NOMO-1 (cell line): ENCODE measurements around the gene TMEM63A.
"Not testable (repeated sequence)": the region's sequence is repeated elsewhere in the genome, so short reads cannot be mapped to it uniquely, and the experiment has no call there.

Experiments used
- DNase-seq, 2 experiments: peaks; one replicate each; lab custom pipeline; 2025; ENCODE audit not compliant: unreplicated experiment in 2 of 2; lab: John Stamatoyannopoulos, UW

TMEM63A gene

DNA sequence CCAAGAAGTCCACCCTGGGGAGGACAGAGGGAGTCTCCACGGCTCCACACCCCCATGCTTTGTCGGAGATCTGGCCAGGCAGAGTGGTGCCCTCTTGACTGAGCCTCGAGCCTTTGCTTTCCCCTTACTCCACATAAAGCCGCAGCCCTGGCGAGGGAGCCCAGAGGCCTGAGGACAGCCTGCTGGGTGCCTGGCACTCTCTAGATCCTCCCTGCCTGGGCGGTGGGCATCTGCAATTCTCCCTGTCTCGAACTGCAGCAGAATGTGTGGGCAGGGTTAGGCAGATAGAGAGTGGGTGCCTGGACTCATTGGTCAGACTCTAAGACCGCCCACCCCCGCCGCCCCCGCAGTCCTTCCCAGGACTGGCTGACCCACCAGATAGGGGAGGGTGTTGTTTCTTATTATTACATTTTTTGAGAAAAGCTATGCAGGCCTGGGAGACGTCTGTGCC is 58.3 kb downstream of the TMEM63A start:
- no peak for DNase-seq

DNA sequence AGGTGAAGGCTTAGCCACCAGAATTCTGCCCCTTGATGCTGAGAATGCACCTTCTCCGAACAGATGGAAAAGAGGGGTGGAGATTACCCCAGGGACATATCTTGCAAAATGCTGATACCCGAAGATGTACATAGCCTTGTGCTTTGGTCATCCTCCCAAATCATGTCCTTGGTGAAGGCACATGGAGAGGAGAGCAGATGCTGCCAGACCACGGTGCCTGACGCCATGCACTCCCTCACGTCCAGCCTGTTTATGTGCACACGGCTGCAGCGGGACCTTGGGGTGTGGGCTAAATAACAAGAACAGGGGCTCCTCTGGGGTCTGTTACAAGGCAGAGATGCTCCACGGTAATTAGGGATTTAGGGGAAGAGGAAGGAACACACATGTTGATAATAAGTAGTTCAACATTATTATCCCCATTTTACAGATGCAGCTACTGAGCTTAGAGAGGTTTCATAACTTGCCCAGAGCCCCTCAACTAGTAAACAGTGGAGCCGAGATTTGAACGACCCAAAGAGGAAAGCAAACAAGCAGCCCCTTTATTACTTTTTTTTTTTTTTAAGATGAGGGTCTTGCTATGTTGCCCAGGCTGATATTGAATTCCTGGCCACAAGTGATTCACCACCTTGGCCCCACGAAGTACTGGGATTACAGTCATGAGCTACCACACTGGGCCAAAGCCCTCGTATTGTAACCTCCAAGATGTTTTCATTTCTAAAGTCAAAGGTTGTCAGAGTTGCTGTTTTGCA is 59.4 kb downstream of the TMEM63A start:
- DNase-seq: no peak

DNA sequence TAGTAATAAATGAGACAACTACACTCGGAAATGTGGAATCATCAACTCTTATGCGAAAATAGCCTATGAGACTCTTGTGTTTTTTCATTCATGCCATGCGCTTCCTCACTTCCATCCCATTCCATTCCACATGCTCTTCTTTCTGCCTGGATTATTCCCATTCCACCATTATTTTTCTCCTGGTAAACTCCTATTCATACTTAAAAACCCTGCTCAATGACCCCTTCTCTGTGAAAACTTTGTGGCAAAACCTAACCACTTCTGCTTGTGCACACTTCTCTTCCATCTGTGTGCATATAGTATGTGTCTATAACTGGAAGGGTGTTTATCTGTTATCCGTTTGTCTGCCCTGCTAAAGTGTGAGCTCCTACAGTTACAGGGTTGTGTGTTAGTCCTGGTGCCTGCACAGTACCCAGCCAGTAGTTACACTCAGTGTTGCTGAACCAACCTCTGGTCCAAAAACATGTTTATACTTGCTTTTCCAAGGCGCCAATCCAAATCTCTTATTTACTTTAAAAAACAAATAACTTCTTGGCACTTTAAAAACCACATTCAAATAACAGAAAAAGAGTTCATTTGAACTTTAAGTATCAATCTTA is 61.6 kb downstream of the TMEM63A start:
- DNase-seq: no peak

DNA sequence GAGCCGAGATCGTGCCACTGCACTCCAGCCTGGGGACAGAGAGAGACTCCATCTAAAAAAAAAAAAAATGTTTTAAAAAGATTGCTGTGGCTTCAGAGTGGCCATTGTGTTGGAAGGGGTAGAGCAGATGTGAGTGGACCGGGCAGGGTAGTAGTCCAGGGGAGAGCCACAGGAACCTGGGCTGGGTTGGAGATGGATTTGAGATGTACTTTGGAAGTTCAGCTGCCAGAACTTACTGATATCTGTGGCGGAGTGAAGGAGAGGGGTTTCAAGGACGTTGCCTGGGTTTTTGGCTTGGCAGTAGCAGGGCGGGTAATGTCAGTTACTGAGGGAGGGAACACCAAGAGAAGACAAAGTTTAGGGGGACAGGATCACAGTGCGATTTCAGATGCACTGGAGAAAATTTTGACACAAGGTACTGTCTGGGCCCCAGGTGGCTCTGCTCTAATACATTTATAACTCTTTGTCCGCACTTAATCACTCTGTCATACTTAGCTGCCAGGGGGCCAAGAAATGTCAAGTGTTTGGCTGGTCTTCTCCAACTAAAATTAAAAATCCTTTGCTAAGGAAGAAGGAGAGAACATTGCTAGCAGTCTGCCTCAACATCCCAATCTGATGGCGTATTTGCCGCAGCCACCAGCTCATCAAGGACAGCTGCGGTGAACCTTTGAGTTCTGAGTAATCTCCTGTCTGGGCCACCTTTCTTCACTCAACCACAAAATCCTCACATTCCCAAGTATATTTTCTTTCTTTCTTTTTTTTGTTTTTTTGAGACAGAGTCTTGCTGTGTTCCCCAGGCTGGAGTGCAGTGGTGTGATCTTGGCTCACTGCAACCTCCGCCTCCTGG is 62.6 kb downstream of the TMEM63A start:
- DNase-seq: no peak

DNA sequence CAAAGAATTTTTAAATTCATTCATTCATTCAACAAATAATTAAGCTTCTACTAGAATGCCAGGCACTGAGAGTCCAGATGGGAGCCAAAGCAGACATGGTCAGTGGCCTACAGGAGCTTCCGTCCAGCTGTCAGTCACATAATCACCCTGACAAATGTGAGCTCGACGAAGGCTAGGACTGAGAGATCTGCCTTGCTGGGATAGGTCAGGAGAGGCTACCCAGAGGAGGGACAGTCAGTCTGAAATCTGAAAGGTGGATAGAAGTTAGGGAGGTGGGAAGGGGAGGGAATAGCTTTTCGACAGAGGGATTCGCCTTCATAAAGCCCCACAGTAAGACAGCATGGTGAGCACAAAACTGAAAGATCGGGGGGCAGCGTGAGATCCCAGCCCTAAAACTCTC is 64.0 kb downstream of the TMEM63A start:
- no peak for DNase-seq

DNA sequence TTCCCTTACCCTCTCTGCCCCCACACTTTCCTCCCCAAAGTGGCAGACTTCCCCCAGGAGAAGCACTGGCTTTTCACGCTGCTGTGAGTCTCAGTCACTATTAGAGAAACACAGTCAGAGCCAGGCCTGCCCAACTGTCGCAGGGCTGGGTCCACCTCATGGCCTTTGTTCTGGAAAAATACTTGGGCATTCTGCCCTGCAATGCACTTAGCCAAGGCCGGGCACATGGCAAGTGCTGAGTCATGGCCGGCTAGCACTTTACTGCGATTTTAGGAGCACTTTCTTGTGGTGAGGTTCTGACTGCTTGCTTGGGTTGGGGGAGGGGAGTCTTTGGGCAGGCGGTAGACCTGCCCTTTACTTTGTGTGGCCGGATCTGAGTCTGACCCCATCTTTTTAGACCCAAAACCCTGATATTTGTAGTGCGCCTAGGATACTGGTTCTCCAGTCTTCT is 64.5 kb downstream of the TMEM63A start:
- peak in 1 of 2 experiments; percentile 44 for DNase-seq

DNA sequence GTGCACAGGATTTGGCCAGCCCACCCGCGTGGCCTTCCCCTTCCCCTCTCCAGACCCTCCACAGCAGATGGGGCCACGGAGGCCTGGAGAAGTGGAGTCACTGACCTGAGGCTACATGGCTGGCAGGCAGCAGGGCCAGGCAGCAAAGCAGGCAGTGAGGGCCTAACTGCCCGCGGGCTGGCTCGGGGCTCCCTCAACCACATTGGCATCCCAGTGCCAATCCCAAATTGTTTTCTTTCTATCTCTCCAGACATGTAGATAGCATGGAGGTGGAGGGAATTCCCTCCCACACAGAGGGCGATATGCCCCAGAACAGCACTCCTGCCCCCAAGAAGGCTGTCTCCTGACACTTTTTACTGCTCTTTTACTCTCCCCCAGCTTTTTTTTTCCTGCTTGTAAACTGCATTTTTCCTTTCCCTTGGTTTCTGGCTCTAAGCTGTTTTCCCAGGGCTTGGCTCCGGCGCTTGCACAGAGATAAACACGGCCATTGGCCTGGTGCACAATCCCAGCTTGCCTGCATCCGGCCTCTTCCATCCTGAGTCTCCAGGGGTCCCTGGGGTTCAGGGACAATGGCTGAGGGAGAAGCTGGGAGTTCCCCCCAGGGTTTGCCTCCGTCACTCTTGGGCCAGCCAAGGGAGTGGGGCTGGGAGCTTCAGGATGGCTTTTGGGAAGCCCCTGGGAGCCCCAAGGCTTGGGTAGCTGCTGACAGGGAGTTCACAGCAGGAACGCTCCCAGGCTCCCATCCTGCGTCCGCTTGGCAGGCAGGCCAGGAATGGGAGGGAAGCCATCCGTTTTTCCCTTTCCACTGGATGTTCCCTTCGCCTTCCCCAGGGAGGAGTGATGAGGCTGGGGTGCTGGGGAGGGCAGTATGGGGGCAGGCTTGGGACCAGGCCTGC is 65.3 kb downstream of the TMEM63A start:
- no peak for DNase-seq

DNA sequence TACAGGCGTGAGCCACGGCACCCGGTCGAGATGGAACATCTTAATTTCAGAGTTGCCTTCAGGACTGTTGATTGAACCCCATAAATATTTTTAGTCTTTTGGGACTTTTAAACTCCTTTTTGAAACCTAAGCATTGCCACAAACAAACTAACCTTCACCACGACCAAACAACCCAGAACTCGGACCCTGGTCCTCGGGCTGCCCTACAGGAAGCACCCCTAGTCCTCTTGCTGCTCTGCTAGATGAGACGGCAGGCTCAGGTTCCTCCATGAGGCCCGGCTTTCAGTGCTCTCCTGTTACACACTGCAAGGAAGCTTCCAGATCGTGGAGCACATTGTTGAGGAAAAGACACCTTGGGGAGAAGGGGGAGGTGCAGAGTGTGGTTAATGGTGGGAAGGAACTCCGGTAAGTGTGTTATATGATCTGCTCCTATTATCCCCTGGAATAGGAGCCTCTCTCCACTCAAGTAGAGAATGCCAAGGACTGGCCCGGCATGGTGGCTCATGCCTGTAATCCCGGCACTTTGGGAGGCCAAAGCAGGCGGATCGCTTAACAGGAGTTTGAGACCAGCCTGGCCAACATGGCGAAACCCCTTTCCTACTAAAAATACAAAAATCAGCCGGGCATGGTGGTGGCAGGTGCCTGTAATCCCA is 66.5 kb downstream of the TMEM63A start:
- no peak for DNase-seq

DNA sequence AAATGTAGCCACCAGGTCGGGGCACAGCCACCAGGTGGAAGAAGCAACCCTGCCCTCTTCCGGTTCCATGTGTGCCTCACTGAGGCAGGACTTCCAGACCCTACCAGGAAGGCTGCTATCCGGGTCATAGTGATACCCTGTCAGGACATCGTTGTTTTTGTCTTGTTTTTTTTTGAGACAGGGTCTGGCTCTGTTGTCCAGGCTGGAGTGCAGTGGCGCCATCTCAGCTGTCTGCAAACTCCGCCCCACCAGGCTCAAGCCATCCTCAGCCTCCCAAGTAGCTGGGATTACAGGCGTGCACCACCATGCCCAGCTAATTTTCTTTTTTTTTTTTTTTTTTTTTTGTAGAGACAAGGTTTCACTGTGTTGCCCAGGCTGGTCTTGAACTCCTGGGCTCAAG is 67.1 kb downstream of the TMEM63A start:
- not testable (repeated sequence) for DNase-seq

DNA sequence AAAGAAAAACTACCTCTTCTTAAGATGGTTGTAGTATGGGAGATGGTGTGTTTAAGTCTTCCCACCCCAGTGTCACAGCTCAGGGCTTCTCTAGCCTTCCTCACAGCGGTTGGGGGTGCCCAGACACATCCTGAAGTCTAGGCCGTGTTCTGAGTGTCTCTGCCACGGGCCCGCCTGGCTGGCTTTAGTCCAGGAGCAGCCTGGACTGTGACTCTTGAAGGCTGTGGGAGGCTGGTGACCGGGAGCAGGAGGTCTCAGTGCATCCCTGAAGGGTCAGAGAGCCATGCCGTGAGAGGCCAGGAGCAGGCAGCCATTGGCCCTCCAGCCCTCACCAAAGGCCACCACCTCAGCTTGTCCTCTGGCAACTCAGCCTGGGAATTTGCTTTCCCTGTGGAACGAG is 67.8 kb downstream of the TMEM63A start:
- no peak for DNase-seq

DNA sequence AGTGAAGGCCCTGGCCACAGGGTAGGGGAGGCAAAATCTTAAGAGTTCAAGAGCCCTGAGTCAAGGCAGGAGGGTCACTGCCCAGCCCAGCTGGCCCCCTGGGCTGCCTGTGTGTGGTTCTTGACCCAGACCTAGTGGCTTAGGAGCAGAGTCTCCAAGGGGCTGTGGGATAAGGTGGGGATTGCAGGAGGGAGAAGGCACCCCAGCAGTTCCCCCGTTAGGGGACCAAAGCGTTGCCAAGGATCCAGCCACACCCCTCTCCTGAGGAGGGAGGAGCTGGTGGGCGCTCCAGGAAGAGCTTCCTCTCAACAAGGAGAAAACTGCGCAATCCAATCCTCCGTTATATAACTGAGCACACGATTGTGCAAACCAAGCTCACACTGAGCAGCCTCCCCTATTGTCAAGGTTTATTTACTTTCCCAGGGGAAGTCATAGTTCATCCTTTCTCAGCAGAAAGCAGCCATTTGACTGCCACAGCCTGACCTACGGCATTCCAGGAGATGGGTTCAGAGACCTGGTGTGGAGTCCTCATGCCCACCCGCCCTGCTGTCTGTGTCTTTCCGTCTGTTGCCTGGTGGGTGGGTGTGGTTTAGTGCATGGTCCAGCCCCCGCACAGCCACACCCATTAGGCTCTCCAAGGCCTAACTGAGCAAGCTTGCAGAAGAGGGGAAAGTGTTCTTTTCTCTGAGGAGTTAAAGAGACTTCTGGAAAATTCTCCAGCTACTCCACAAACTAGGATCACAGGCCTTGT is 68.8 kb downstream of the TMEM63A start:
- peak; percentile 81 to 83 for DNase-seq

DNA sequence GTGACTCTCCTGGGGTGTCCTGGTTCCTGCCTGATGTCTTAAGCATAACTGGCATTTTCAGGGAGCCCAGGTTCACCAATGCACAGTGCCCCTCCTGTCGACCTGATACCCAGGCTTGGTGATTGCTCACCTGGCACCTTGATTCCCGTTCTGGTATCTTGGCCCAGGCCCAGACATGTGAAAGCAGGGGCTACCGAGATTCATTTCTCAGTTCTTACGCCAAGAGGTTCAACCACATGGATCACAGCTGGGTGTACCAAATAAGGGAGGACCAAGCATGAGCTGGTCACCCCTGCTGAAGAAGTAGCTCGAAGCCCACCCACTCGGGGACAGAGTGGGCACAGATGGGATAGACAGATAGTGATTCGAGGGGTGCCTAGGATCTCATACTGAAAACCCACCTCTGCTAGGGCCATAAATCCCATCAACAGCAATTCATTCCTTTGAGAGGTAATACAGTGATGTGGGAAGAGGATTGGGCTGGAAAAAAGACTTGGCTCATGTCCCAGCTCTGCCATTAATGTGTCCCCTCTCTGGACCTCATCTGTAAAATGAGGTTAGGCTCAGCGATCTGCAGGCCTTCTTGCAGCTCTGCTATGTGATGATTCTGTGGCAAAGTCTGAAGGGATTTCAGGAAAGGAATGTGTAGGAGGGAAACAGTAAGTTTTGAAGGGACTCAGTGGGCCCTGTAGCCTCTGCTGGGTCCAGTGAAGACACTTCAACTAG is 69.5 kb downstream of the TMEM63A start:
- no peak for DNase-seq

DNA sequence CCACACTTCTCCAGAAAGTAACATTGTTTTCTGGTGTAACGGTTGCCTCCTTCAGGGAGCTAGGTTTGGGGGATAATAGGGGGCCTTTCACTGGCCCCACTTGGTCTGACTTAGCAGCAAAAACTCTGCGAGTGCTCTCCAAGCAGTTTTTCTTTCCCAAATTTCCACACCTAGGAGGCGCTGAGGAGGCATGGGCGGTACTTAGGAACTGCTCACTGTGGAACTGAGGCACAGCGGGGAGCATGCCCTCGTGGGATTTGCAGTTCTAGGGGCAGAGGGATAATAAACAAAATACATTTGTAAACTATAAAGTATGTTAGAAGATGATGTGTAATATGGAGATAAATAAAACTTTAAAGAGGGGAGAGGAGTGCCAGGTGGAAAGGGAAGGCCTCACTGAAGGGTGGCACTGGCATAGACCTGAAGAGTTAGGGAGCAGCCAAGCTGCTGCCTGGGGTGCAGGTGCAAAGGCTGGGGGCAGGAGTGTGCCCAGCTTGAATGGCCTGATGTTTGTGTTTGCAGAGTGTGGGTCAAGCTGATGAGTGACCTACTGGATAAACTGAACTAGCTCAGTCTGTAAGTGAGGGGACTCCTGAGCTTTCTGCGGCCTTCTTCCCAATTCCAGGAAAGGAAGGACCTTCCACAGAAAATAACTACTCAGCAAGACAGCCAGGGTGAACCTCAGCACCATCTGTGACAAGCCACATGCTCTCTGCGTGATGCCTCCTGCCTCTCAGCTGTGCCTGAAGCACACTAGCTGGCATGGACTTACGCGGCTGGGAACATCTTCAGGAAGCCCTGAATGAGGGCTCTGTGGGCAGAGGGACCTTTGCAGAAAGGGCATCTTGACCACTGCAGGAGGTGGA is 70.3 kb downstream of the TMEM63A start:
- DNase-seq: no peak

DNA sequence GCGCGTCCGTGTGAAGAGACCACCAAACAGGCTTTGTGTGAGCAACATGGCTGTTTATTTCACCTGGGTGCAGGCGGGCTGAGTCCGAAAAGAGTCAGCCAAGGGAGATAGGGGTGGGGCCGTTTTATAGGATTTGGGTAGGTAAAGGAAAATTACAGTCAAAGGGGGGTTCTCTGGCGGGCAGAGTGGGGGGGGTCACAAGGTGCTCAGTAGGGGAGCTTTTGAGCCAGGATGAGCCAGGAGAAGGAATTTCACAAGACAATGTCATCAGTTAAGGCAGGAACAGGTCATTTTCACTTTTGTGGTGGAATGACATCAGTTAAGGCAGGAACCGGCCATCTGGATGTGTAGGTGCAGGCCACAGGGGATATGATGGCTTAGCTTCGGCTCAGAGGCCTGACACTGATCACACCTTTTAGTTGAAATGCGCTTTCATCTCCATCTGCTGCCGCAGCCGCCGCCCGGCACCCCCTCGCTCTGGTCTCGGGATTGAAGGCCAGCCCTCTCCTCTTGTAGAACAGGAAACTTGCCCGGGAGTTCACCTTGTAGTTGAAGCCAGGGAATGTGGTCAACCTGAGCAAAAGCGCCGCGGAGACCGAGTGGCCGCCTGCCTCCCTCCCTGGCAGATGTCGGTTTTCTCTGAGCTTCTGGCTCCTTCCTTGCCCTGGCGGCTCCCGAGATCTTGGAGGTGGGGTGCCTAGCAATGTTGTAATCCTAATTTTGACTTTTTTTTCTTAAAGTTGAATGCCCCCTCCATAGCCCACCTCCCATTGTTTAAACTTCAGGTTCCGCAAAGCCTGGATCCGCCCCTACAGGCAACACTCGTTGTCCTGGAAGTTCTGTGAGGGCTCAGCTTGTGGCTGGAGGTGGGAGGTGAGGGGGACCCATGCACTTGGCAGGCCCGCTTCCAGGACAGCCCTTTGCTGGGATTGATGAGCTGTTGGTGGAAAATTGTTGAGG is 71.3 kb downstream of the TMEM63A start:
- not testable (repeated sequence) for DNase-seq

DNA sequence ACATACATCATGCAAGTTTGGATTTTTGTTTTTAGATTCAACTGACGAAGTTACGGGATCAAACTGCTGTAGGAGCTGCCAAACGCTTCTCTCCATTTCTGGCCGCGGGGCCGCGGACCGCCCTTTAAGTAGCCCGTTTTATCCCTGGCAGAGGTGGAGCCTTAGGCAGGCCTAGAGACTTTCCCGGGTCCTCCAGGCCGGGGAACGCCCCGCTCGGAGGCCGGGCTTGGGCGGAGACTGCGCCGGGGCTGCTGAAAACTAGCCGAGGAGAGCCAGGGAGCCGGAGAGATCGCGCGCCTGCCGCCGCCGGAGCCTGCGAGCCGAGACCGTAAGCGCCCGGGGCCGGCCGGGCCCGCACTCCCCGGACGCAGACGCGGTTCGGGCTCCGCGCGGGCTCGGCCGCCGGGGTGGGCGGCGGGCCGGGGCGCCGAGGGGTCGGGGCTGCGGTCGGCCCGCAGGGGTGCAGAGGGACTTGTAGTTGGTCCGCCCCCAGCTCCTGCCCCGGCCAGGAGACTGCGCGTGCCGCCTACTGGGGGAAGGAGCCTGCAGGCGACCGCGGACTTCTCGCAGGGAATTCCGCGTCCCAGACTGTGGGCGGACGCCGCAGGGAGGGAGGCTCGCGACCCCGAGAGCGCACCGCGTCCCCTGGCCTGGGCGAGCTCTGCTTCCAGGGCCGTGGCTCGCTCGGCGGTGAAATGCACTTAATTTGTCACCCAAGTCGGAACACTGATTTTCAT is 72.2 kb downstream of the TMEM63A start, which contains the start of gene EPHX1:
Gene EPHX1 (plus strand): TSS at position 283 of the 737 bp plus-strand sequence. CDS start 18,606 bp downstream, outside the sequence.
- DNase-seq: peak; percentile 67 to 79

DNA sequence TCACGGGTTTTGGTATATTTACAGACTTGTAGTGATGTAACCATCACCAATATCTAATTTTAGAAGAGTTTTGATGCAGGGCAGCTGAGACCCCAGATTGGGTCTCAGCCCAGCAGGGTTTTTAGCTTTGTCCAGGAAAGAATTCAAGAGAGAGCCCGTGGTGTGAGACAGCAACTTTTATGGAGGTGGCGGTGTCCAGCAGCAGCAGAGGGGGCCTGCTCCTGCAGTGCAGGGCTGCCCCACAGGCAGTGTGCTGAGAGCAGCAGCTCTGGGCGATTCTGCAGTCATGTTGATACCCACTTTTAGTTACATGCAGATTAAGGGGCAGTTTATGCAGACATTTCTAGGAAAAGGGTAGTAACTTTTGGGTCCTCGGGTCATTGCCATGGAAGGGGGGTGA is 74.0 kb downstream of the TMEM63A start:
- no peak for DNase-seq
